GM18951 (cell line): ENCODE results near the gene FGF11.

Experiments used
- POLR2A ChIP-seq: IDR thresholded peaks from 4 replicates; pipeline ENCODE4 v1.6.1; 2011; ENCODE audit warnings: mild to moderate bottlenecking; ENCODE audit not compliant: insufficient read length, insufficient read depth; ENCODE audit errors: extremely low read depth
- in situ Hi-C: fragments of 300-500 bp; cut with MboI; formaldehyde crosslinking; loops from one replicate; pipeline ENCODE4 v1.12.0; 2022; ENCODE audit warnings: low sequenced_read_pairs, mixed read lengths, inconsistent platforms; ENCODE audit not compliant: unreplicated experiment

FGF11 gene

DNA sequence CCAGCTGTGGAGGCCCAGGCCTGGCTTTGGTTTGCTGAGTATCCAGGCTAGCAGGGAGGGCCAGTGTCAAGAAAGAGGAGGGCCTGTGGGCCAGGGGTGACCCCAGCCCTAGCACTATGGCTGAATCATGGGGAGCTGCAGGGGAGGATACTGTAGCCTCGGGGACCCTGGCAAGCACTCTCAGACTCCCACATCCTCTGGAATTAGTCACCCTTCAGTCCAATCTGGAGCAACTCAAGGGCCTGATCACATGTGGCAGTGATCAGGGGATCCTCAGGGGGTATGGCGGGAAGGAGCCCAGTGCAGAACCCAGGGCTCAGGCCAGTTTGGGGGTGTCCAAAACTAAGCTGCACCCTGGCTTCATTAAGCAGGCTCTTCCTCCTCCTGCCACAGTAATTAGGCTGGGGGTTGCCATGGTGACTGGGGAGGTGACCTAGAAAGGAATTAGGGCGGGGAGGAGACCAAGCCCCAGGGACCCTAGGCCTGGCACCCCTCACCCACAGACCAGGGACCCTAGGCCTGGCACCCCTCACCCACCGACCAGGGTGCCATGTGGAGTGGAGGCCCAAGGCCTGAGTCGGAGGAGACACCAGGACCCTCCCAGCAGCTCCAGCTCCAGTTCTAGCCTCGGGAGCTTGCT lies 25.8 kb upstream of the FGF11 start:
- in situ Hi-C loops: no loop called here
- TF ChIP-seq POLR2A: no peak

DNA sequence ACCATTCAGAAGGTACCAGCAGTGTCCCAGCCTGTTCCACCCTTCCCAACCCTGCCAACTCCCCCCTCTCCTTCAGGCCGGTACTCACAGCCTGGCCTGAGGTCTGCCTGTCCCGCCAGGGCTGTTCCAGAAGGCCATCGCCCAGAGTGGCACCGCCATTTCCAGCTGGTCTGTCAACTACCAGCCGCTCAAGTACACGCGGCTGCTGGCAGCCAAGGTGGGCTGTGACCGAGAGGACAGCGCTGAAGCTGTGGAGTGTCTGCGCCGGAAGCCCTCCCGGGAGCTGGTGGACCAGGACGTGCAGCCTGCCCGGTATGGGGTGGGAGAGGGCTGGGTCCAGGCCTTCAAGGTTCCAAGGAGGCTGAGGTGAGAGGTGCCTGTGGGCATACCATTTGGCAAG lies 24.5 kb upstream of the FGF11 start:
- in situ Hi-C loops: no loop called here
- TF ChIP-seq POLR2A: no peak

DNA sequence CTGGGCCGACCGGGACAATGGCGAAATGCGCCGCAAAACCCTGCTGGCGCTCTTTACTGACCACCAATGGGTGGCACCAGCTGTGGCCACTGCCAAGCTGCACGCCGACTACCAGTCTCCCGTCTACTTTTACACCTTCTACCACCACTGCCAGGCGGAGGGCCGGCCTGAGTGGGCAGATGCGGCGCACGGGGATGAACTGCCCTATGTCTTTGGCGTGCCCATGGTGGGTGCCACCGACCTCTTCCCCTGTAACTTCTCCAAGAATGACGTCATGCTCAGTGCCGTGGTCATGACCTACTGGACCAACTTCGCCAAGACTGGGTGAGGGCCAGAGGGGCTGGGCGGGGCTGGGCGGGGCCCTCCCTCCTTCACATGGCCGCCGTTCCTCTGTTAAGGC lies 23.5 kb upstream of the FGF11 start:
- no peak for TF ChIP-seq POLR2A
- in situ Hi-C loops: no loop called here

DNA sequence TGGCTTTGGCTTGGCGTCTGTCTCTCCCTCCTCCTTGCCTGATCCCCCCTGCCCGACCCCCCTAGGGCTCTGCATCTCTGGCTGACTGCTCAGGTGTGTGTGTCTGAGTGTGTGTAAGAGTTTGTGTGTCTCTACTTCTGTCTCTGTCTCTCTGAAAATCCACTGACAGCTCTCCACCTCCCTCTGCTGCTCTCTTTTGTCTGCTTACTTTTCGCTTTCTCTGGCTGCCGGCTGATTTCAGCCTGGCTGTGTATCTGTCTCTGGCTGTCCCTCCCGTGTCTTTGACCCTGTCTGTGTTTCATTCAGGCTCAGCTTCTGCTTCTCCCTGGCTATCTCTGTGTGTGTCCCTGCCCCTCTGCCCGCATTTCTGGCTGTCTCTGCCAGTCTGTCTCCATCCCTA lies 23.0 kb upstream of the FGF11 start:
- no peak for TF ChIP-seq POLR2A
- in situ Hi-C loops: no loop called here

DNA sequence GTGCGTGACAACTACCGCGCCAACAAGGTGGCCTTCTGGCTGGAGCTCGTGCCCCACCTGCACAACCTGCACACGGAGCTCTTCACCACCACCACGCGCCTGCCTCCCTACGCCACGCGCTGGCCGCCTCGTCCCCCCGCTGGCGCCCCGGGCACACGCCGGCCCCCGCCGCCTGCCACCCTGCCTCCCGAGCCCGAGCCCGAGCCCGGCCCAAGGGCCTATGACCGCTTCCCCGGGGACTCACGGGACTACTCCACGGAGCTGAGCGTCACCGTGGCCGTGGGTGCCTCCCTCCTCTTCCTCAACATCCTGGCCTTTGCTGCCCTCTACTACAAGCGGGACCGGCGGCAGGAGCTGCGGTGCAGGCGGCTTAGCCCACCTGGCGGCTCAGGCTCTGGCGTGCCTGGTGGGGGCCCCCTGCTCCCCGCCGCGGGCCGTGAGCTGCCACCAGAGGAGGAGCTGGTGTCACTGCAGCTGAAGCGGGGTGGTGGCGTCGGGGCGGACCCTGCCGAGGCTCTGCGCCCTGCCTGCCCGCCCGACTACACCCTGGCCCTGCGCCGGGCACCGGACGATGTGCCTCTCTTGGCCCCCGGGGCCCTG lies 22.2 kb upstream of the FGF11 start:
- in situ Hi-C loops: no loop called here
- no peak for TF ChIP-seq POLR2A

GRCh38 chr17:7418472-7419152 lies 20.7 kb upstream of the FGF11 start:
- in situ Hi-C loops: no loop called here
- TF ChIP-seq POLR2A: no peak

GRCh38 chr17:7419819-7420610 lies 19.3 kb upstream of the FGF11 start, which contains the start of gene SPEM1:
Gene SPEM1 (plus strand): TSS chr17:7420324. CDS start chr17:7420385, 61 bp downstream.
- in situ Hi-C loops: no loop called here
- TF ChIP-seq POLR2A: no peak

DNA sequence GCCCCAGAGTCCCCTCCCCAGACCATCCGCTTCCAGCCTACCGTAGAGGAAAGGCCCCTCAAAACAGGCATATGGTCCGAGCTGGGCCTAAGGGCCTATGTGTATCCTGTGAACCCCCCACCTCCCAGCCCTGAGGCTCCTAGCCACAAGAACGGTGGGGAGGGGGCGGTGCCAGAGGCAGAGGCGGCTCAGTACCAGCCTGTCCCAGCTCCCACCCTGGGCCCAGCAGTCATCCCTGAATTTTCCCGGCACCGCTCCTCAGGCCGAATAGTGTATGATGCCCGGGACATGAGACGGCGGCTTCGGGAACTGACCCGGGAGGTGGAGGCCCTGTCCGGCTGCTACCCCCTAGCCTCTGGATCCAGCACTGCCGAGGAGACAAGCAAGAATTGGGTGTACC lies 18.1 kb upstream of the FGF11 start:
- TF ChIP-seq POLR2A: no peak
- in situ Hi-C loops: no loop called here

- in situ Hi-C loops: no loop called here
- TF ChIP-seq POLR2A: no peak
Observed at GRCh38 chr17:7423679-7424078, 15.6 kb upstream of the FGF11 start.

- in situ Hi-C loops: no loop called here
- no peak for TF ChIP-seq POLR2A
Observed at GRCh38 chr17:7425316-7425715, 14.0 kb upstream of the FGF11 start, which contains the start of gene SPEM2. Gene SPEM2 (plus strand): TSS chr17:7425616. CDS start chr17:7425689, 73 bp downstream.

- in situ Hi-C loops: no loop called here
- TF ChIP-seq POLR2A: no peak
Observed at GRCh38 chr17:7425756-7426155, 13.6 kb upstream of the FGF11 start.

DNA sequence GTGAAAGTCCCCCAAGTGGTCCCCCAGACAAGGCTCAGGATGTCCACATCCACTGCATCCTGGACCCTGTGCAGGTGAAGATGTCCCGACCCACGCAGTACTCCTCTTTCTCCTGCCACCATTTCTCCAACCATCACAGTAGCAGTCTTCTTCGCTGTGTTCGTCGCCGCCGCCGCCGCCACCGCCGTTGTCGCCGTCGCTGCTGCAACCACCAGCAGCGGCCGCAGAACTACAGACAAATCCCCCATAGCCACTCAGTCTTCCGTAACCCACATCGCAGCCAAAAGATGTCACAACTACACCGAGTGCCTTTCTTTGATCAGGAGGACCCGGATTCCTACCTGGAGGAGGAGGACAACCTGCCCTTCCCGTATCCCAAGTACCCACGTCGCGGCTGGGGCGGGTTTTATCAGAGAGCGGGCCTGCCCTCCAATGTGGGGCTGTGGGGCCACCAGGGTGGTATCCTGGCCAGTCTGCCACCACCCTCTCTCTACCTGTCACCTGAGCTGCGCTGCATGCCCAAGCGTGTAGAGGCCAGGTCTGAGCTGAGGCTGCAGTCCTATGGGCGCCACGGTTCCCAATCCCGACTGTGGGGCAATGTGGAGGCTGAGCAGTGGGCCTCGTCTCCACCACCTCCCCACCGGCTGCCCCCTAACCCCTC lies 13.0 kb upstream of the FGF11 start:
- TF ChIP-seq POLR2A: no peak
- in situ Hi-C loops: no loop called here
